HG02763 (cell line): ENCODE measurements around the gene PLXNA2.

Experiments
- ATAC-seq: cut with Tn5 transposase; IDR thresholded peaks from one replicate; pipeline ENCODE4 v1.9.1; 2021; ENCODE audit warnings: mild to moderate bottlenecking, moderate library complexity; ENCODE audit not compliant: unreplicated experiment

PLXNA2 gene

GRCh38 chr1:208166340-208167138 lies 77.6 kb downstream of the PLXNA2 start:
- no peak for ATAC-seq

- no peak for ATAC-seq
Measured at GRCh38 chr1:208165659-208166058, 78.5 kb downstream of the PLXNA2 start.

GRCh38 chr1:208164609-208165008 lies 79.6 kb downstream of the PLXNA2 start:
- no peak for ATAC-seq

DNA sequence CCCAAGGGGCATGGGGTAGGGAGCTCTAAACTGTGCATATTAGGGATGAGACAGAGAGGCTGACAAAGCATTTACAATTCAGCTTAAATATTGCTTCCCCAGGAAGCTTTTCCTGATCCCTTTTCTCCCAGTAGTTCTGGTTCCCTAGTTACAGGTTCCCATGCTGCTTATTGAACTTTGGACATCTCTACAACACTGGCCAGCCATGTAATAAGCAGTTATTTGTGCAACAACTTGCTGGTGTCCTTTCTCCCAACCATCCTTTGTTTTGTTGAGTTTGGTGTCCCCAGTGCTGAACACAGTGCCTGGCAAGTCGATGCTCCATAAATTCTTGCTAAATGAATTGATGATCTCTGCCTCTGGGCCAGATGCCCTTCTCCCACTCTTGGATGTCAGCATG lies 80.6 kb downstream of the PLXNA2 start:
- no peak for ATAC-seq

DNA sequence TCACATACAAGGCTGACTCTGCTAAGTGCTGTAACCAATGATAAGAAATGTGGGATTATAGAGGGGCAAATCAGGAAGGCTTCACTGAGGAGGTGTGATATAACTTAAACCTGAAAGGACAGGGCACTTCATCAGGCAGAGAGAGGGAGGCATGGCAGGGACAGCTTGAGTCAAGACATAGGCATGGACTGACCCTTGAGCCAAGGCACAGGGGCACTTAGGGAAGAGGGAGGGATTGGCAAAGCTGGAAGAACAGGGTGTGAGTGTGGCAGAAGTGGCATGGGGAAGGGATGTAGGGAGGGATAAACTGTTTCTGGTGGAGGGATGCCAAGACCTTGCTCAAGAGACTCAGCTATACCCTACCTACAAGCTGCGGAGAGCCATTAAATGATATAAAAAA lies 81.3 kb downstream of the PLXNA2 start:
- ATAC-seq: no peak

DNA sequence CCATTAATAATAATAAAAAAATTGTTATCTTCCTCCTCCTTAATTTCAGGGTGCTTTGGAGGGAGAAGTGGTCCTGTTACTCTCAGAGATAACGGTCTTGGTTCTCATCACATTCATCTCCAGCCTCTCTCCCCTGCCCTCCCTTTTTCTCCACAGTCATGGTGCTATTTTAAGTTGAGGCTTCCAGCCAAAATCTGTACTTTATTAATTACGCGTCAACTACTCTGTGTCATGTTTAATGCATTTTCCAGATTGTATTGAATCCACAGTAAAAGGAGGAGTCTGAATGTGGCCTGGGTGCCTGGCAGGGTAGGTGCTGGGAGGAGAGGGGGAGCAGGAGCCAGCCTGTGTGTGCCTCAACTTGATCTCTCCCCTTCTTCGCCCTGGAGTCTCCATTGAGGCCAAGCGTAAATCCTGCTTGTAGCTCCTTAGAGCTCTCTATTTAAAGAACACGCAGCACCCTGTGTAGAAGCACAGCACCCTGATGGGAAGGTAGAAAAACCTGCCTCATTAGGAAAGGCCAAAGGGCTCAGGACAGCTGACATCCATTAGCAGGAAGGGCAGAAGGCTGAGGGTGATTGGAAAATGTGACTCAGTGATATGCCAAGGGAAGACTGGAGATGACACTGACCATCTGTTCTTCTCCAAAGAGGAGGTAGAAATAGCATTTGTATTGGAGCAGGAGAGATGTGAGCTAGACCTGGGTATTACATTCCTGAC lies 82.4 kb downstream of the PLXNA2 start:
- ATAC-seq: no peak

DNA sequence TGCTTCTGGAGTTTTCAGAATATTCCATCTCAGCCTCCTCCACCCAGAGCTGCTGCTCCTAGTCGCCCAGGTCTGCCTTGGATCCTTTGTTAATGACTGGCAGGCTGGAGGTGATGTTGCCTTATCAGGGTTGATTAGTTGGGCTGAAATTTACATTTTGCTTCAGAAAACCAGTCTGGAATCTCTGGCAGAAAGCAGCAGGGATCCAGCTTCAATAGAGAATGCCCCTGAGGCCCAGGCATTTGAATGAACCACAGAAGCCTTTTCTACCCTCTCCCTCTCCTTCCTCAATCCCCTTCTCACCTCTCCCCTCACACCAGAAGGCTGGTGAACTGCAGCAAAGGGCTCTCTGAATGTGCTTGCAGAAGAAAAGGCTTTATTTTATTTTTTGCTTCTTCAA lies 83.2 kb downstream of the PLXNA2 start:
- no peak for ATAC-seq

GRCh38 chr1:208160259-208160819 lies 83.8 kb downstream of the PLXNA2 start:
- ATAC-seq: no peak

GRCh38 chr1:208159555-208160258 lies 84.5 kb downstream of the PLXNA2 start:
- no peak for ATAC-seq

GRCh38 chr1:208158640-208159554 lies 85.3 kb downstream of the PLXNA2 start:
- ATAC-seq: no peak

GRCh38 chr1:208157769-208158168 lies 86.4 kb downstream of the PLXNA2 start:
- no peak for ATAC-seq

DNA sequence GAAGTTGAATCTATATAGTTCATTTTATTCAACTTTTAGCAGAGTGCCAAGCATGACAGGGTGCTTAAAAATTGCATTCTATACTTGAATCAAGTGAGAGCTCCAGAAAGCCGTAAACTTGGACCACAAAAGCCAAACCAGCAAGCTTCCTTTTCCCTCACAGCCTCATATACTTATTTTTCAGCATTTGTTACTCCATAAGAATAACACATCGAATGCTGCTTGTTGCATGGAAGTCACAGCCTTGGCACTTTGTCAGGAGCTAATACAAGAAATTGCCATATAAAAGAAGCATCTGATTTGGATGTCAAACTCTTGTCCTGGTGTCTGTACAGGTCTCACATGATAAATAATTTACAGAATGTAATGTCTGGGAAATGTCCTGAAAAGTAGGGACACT lies 87.4 kb downstream of the PLXNA2 start:
- no peak for ATAC-seq

DNA sequence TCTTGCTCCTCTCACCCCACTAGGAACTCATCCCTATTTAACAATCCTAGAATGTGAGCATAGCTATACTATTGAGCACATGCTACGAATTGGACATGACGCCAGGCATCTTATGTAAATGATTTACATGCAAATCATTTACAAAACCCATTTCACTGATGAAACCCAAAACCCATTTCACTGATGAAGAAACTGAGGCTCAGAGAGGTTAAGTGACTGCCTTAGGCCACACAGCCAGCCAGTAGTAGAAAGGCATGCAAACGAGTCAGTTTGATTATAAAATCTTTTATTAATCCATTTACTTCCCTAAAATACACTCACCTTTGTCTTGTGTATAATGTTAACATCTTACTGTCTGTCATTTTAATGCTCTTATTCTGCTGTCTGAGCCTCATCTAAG lies 87.9 kb downstream of the PLXNA2 start:
- no peak for ATAC-seq

DNA sequence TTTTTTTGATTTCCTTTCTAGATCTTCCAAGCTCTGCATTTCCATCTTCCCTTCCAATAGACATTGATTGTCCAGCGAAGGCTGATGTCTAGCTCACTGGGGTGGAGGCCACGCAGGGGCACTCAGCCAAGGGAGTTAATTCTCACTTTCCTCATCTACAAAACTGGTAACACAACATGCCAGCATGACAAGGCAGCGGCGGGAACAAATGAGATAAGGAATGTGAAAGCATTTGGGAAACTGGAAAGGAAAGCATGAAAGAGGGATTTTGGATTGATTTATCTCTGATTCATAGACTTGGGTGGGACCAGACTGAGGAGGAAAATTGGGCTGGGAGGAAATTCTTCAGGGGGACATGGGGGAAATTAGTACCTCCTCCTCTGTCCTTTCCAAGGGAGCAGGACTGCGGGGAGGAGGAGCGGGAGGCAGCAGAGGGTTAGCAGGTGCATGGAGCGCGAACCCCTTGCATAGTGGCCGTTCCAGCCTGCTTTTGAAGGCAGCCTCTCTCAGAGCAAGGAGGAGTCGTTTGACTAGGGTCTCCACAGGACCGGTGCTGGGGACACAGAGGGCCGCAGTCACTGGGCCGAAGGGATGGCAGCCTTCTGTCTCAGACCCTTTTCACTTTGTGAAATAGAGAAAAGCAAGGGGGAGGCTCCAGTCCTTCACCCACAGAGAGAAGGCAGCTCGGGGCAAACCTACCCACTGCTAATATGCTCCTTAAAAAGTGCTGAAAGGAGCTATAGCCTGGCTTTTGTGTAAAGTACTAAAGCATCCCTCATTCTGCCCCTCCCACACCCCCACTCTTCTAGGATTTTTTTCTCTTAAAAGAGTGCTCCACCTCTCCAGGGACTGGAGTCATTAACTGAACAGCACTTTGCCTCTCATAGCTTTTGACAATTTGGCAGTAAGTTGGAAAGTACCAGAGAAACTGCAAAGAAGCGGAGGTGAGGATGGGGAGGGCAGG lies 89.2 kb downstream of the PLXNA2 start:
- no peak for ATAC-seq

GRCh38 chr1:208154040-208154439 lies 90.1 kb downstream of the PLXNA2 start:
- ATAC-seq: no peak

DNA sequence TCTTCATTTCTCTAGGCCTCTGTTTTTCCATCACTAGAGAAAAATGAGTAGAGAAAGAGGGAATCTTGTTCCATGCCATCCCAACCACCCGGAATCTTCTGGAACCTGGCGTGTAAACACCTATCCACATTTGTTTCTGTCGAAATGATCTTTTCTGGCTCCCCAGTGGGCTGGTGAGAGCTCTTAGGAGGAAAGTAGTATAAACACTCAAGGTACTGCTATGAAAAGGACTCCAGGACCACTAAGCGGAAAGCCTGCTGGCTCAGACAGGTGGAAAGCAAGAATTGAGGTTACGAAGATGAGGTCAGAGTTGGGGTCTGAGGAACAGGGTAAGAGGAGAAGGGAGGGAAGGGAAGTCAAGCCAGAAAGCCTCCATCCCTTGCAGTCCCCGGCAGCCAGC lies 90.8 kb downstream of the PLXNA2 start:
- ATAC-seq: no peak

DNA sequence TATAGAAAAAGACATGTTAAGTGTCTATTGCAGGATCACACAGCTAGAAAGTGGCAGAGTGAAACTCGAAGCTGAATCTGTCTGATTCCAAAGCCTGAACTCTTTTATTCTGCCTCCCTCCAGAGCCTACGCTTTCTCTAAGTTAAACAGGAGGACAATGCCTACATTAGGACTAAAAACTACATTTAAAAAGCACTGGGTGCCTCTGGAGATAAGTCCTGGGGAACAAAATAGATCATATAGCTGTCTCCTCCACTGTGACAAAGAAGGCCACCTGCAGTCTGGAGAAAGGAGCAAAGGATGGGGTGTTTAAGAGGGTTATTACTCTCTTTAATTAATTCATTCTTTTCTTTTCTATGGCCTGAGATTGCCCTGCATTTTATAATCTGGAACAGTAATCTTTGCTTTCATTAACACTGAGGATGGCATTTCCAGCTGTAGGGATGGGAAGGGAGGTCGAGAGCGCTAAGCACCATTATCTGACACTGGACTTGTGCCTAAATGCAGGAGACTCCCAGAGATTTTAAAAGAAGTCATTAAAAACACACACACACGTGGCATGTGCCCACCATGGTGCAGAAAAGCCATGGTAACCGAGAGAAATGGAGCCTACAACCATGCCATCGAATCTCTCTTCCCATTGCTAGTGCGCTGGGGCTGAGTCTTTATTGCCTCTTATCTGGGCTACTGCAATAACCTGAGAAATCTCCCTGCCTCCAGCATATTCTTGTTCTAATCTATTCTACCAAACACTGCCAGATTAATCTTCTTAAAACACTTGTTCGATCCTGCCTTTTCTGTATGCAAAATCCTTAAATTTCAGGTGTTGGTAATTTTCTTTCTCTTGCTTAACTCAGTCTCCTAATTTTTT lies 92.2 kb downstream of the PLXNA2 start:
- no peak for ATAC-seq

GRCh38 chr1:208150833-208151458 lies 93.2 kb downstream of the PLXNA2 start:
- no peak for ATAC-seq
